ENCODE data around the gene AGAP3. TPM values are rescaled to one million over a fixed set of nuclear protein-coding genes. Genes with fewer than 3 reads are reported as not detected.

Gene AGAP3
- total RNA-seq, 3 donors from 2014 or later (not counting 1 experiment from before 2014, with no cell fraction given), result 27.7 to 46.9 (median 42.8) TPM

- no peak overlapping the region for H3K4me3 ChIP-seq (ENCODE audit: low read length)
- ATAC-seq (no peak), DNase-seq (no peak)
- intact Hi-C loops (cut with micrococcal nuclease), result no loop called here
- Mint-ChIP-seq H3K9me3 (no peaks in the 10 kb centered on the region), H3K27ac (no peak overlapping the region), H3K36me3 (no peaks in the 10 kb centered on the region), H3K4me1 (peaks cover 0 to 12% of the 10 kb centered on the region in 2 donors), H3K27me3 (ENCODE audit: low read depth in 2 of 2) (no peaks in the 10 kb centered on the region), H3K4me3 (peak overlapping the region; percentile 17)
- H3K27me3 ChIP-seq (ENCODE audit: control insufficient read depth, insufficient read depth, low read length), result peaks cover 2% of the 10 kb centered on the region
- no peak overlapping the region for H3K27ac ChIP-seq (ENCODE audit: low read length)
- no peaks in the 10 kb centered on the region for H3K36me3 ChIP-seq (ENCODE audit: control insufficient read depth, insufficient read depth, low read length)
- TF ChIP-seq CTCF (IDR thresholded peaks at IDR 0.05), result no peak
- peaks cover 11% of the 10 kb centered on the region for H3K4me1 ChIP-seq (ENCODE audit: control insufficient read depth, insufficient read depth, low read length)
- WGBS (ENCODE audit: insufficient coverage), result 93% methylated on average over 13 of the region's 13 CpGs
- H3K9me3 ChIP-seq (ENCODE audit: control insufficient read depth, insufficient read depth, low read length), result no peaks in the 10 kb centered on the region
Observed at GRCh38 chr7:151113344-151114150, 27.3 kb downstream of the AGAP3 start.

- H3K4me1 ChIP-seq (ENCODE audit: control insufficient read depth, insufficient read depth, low read length), result peaks cover 11% of the 10 kb centered on the region
- H3K27ac ChIP-seq (ENCODE audit: low read length), result no peak overlapping the region
- no peaks in the 10 kb centered on the region for H3K36me3 Mint-ChIP-seq
- H3K27ac Mint-ChIP-seq, result no peak overlapping the region
- H3K4me3 Mint-ChIP-seq, result peak overlapping the region; percentile 17
- TF ChIP-seq CTCF (IDR thresholded peaks at IDR 0.05), result no peak
- peaks cover 2% of the 10 kb centered on the region for H3K27me3 ChIP-seq (ENCODE audit: control insufficient read depth, insufficient read depth, low read length)
- no peak overlapping the region for H3K4me3 ChIP-seq (ENCODE audit: low read length)
- ATAC-seq (peak in 1 of 3 donors; percentile 5), DNase-seq (no peak)
- no peaks in the 10 kb centered on the region for H3K9me3 ChIP-seq (ENCODE audit: control insufficient read depth, insufficient read depth, low read length)
- H3K36me3 ChIP-seq (ENCODE audit: control insufficient read depth, insufficient read depth, low read length), result peaks cover 3% of the 10 kb centered on the region
- H3K27me3 Mint-ChIP-seq (ENCODE audit: low read depth in 2 of 2), result no peaks in the 10 kb centered on the region
- WGBS (ENCODE audit: insufficient coverage), result 39% methylated on average over 101 of the region's 101 CpGs
- intact Hi-C loops (cut with micrococcal nuclease), result no loop called here
- peaks cover 0 to 12% of the 10 kb centered on the region in 2 donors for H3K4me1 Mint-ChIP-seq
- no peaks in the 10 kb centered on the region for H3K9me3 Mint-ChIP-seq
Observed at GRCh38 chr7:151114151-151115090, 28.1 kb downstream of the AGAP3 start.

GRCh38 chr7:151115121-151115835 is 29.0 kb downstream of the AGAP3 start:
- Mint-ChIP-seq H3K36me3 (no peaks in the 10 kb centered on the region), H3K9me3 (no peaks in the 10 kb centered on the region), H3K27me3 (ENCODE audit: low read depth in 2 of 2) (no peaks in the 10 kb centered on the region), H3K4me1 (peaks cover 0 to 9% of the 10 kb centered on the region in 2 donors), H3K4me3 (peak overlapping the region; percentile 47), H3K27ac (no peak overlapping the region)
- DNase-seq (peak in 1 of 2 donors; percentile 57), ATAC-seq (peak in 2 of 3 donors; percentile 46 to 66)
- no peak overlapping the region for H3K27ac ChIP-seq (ENCODE audit: low read length)
- H3K36me3 ChIP-seq (ENCODE audit: control insufficient read depth, insufficient read depth, low read length), result peaks cover 7% of the 10 kb centered on the region
- 10% methylated on average over 114 of the region's 114 CpGs for WGBS (ENCODE audit: insufficient coverage)
- no peak overlapping the region for H3K4me3 ChIP-seq (ENCODE audit: low read length)
- no peaks in the 10 kb centered on the region for H3K9me3 ChIP-seq (ENCODE audit: control insufficient read depth, insufficient read depth, low read length)
- peaks cover 11% of the 10 kb centered on the region for H3K4me1 ChIP-seq (ENCODE audit: control insufficient read depth, insufficient read depth, low read length)
- peaks cover 2% of the 10 kb centered on the region for H3K27me3 ChIP-seq (ENCODE audit: control insufficient read depth, insufficient read depth, low read length)
- TF ChIP-seq CTCF (IDR thresholded peaks at IDR 0.05), result no peak
- intact Hi-C loops (cut with micrococcal nuclease), result no loop called here
